GM12878 (cell line): Measurements from ENCODE around the gene FOXL1. TPM values are rescaled to one million over a fixed set of nuclear protein-coding genes. Genes with fewer than 3 reads are reported as not detected.

Experiments used
- ATAC-seq: fragments of 200-7000 bp; cut with Tn5 transposase; 3 replicates; pipeline ENCODE4 v1.9.1; 2020; ENCODE audit warnings: mild to moderate bottlenecking, moderate library complexity
- BruUV-seq: library from RNA; stranded (reverse); fragments of 400-500 nt; replicated peaks from 2 replicates; lab custom pipeline; 2021; lab: Mats Ljungman, UMichigan
- CTCF ChIA-PET: fragments of 300-600 bp; sonication (Branson Sonifier 250); formaldehyde crosslinking; extraction: SDS; loops from one replicate; lab custom pipeline; 2021; ENCODE audit warnings: inconsistent platforms; lab: Yijun Ruan, JAX
- POLR2A ChIA-PET: fragments of 350-600 bp; formaldehyde crosslinking; extraction: SDS; loops from one replicate; lab custom pipeline; 2021; ENCODE audit warnings: inconsistent platforms; lab: Charles Lee
- RAD21 ChIA-PET: fragments of 300-600 bp; sonication (Branson Sonifier 250); formaldehyde crosslinking; loops from one replicate; lab custom pipeline; 2023; ENCODE audit warnings: antibody characterized with exemption; ENCODE audit not compliant: unreplicated experiment; lab: Charles Lee
- SMC1A ChIA-PET: fragments of 300-600 bp; sonication (Branson Sonifier 250); formaldehyde crosslinking; loops from one replicate; lab custom pipeline; 2023; ENCODE audit not compliant: unreplicated experiment, uncharacterized antibody; lab: Charles Lee
- DNase-seq: peaks from one replicate; pipeline ENCODE4 v3.0.0-alpha.2; 2011; ENCODE audit warnings: low read depth, low spot score
- FAIRE-seq: peaks from 3 replicates; lab custom pipeline; 2011; peaks lifted over from hg19 to GRCh38; lab: Jason Lieb, UNC
- H2AFZ ChIP-seq: 2 replicates; pipeline ENCODE4 v1.6.0; 2011; ENCODE audit warnings: low read depth, low read length, control low read depth; ENCODE audit not compliant: control insufficient read depth
- H3K27ac ChIP-seq: 2 replicates; pipeline ENCODE4 v1.5.1; 2011; ENCODE audit warnings: control low read depth; ENCODE audit not compliant: control insufficient read depth, insufficient read depth
- H3K27me3 ChIP-seq, 2 experiments: replicated peaks in 1 of 2; 2 replicates each; pipeline versions ENCODE4 v1.6.0 to v1.6.1; 2011; ENCODE audit warnings: low read length in 1 of 2; ENCODE audit not compliant: control insufficient read depth in 2 of 2, insufficient read depth in 2 of 2
- H3K36me3 ChIP-seq, 2 experiments: 2 replicates each; pipeline ENCODE4 v1.5.1; 2011; ENCODE audit warnings: low read length in 1 of 2; ENCODE audit not compliant: control insufficient read depth in 2 of 2, insufficient read depth in 2 of 2
- H3K4me1 ChIP-seq: 2 replicates; pipeline ENCODE4 v1.6.1; 2011; ENCODE audit warnings: mild to moderate bottlenecking, low read length, moderate library complexity, mixed read lengths; ENCODE audit not compliant: control insufficient read depth, insufficient read depth
- H3K4me2 ChIP-seq: 2 replicates; pipeline ENCODE4 v1.6.0; 2011; ENCODE audit warnings: control low read depth; ENCODE audit not compliant: control insufficient read depth, insufficient read depth
- H3K4me3 ChIP-seq: fragments of 200-600 bp; sonication (generic); 2 replicates; pipeline ENCODE4 v1.5.1; 2016
- H3K79me2 ChIP-seq: 2 replicates; pipeline ENCODE4 v1.6.0; 2011; ENCODE audit warnings: low read length; ENCODE audit not compliant: control insufficient read depth, insufficient read depth
- H3K9ac ChIP-seq: 2 replicates; pipeline ENCODE4 v1.8.0; 2011; ENCODE audit warnings: low read length, control low read depth, mixed read lengths; ENCODE audit not compliant: control insufficient read depth, insufficient read depth
- H3K9me3 ChIP-seq: replicated peaks from 3 replicates; pipeline ENCODE4 v1.5.1; 2011; ENCODE audit warnings: mild to moderate bottlenecking, low read length; ENCODE audit not compliant: control insufficient read depth, insufficient read depth
- H4K20me1 ChIP-seq: 2 replicates; pipeline ENCODE4 v1.6.0; 2011; ENCODE audit not compliant: control insufficient read depth, insufficient read depth
- IKZF1 ChIP-seq: fragments of 450-650 bp; conservative IDR thresholded peaks from 2 replicates; pipeline ENCODE4 v1.6.1; 2017; ENCODE audit warnings: antibody characterized with exemption, mild to moderate bottlenecking
- IRF4 ChIP-seq: IDR thresholded peaks from 2 replicates; pipeline ENCODE4 v1.6.1; 2011; ENCODE audit warnings: low read depth, low read length
- MEF2B ChIP-seq: fragments of 450-650 bp; IDR thresholded peaks from 2 replicates; pipeline ENCODE4 v1.6.1; 2018; ENCODE audit warnings: mild to moderate bottlenecking, moderate library complexity; ENCODE audit not compliant: partially characterized antibody, poor library complexity, severe bottlenecking
- NFXL1 ChIP-seq: fragments of 450-650 bp; IDR thresholded peaks from 2 replicates; pipeline ENCODE4 v1.6.1; 2017; ENCODE audit warnings: antibody characterized with exemption, mild to moderate bottlenecking, borderline replicate concordance
- NR2C1 ChIP-seq: fragments of 450-650 bp; IDR thresholded peaks from 2 replicates; pipeline ENCODE4 v1.6.1; 2017; ENCODE audit warnings: antibody characterized with exemption, mild to moderate bottlenecking, moderate library complexity
- NR2C2 ChIP-seq: IDR thresholded peaks from 2 replicates; pipeline ENCODE4 v1.6.1; 2011; ENCODE audit warnings: borderline replicate concordance, low read depth; ENCODE audit not compliant: control insufficient read depth, insufficient read length
- NRF1 ChIP-seq: conservative IDR thresholded peaks from 2 replicates; pipeline ENCODE4 v1.6.1; 2011; ENCODE audit warnings: mild to moderate bottlenecking, low read depth, low read length, improper control_type of control experiment
- POLR2A ChIP-seq: IDR thresholded peaks from 2 replicates; pipeline ENCODE4 v1.6.1; 2011; ENCODE audit warnings: low read depth, mild to moderate bottlenecking, low read length
- RCOR1 ChIP-seq: conservative IDR thresholded peaks from 2 replicates; pipeline ENCODE4 v1.6.1; 2012; ENCODE audit warnings: low read depth, low read length, improper control_type of control experiment
- SMAD1 ChIP-seq: fragments of 450-650 bp; IDR thresholded peaks from 2 replicates; pipeline ENCODE4 v1.6.1; 2018; ENCODE audit warnings: mild to moderate bottlenecking, low read depth; ENCODE audit not compliant: partially characterized antibody
- ZNF217 ChIP-seq: fragments of 450-650 bp; IDR thresholded peaks from 2 replicates; pipeline ENCODE4 v1.6.1; 2017; ENCODE audit warnings: antibody characterized with exemption, mild to moderate bottlenecking
- ZNF384 ChIP-seq: IDR thresholded peaks from 2 replicates; pipeline ENCODE4 v1.6.1; 2012; ENCODE audit warnings: low read depth, mild to moderate bottlenecking, low read length, improper control_type of control experiment, borderline replicate concordance
- WGBS: methylation state at CpG from one replicate; pipeline ENCODE4 v1.1.6; 2016; ENCODE audit warnings: low lambda C conversion rate; ENCODE audit not compliant: insufficient replicate concordance, insufficient coverage; ENCODE audit errors: missing lambda C conversion rate; 5-methylcytosine and 5-hydroxymethylcytosine counted together
- in situ Hi-C: fragments of 300-500 bp; cut with MboI; formaldehyde crosslinking; loops from 9 replicates; pipeline ENCODE4 v1.14.3; 2018; ENCODE audit warnings: mixed read lengths
- intact Hi-C: fragments of 100-400 bp; cut with micrococcal nuclease; formaldehyde crosslinking; loops from one replicate; pipeline ENCODE4 v1.14.2; 2022; ENCODE audit not compliant: unreplicated experiment
- polyA plus RNA-seq, 11 experiments: library from polyadenylated mRNA; depleted of rRNA in 4 of 11; unstranded in 6 of 11; stranded (reverse) in 5 of 11; fragments of >200 nt; fragmentation: Nextera tagmentation in 4 of 11; fragmentation: Illumina TruSeq in 1 of 11; extraction: Ambion mirVana in 4 of 11; extraction: Trizol in 1 of 11; gene quantifications; 1 replicate in 1 of 11; 2 replicates in 10 of 11; pipeline versions ENCODE4 v1.2.1 to v1.2.3, GENCODE V29; 2011 to 2016; ENCODE audit warnings: inconsistent platforms in 2 of 11, missing spikeins in 2 of 11, low read depth in 1 of 11
- total RNA-seq, 4 experiments: library from RNA; depleted of rRNA in 3 of 4; stranded (reverse); fragments of >200 nt in 3 of 4; fragmentation: Illumina TruSeq in 1 of 4; extraction: Trizol in 1 of 4; gene quantifications; 2 replicates each; pipeline versions ENCODE4 v1.2.1 to v1.2.3, GENCODE V29; 2013 to 2021
- TF ChIP-seq, protein P1 (sequence below): IDR thresholded peaks from 2 replicates; pipeline ENCODE4 v1.6.1; 2011; ENCODE audit warnings: low read depth, mild to moderate bottlenecking, low read length, moderate library complexity, borderline replicate concordance; ENCODE audit errors: extremely low read depth
- TF ChIP-seq, protein P2 (sequence below): fragments of 450-650 bp; IDR thresholded peaks from 2 replicates; pipeline ENCODE4 v1.6.1; 2017; ENCODE audit warnings: mild to moderate bottlenecking, moderate library complexity
- TF ChIP-seq, protein P3 (sequence below): IDR thresholded peaks from 2 replicates; pipeline ENCODE4 v1.6.1; 2012; ENCODE audit warnings: low read depth, low read length, improper control_type of control experiment
- TF ChIP-seq, protein P4 (sequence below): IDR thresholded peaks from 2 replicates; pipeline ENCODE4 v1.6.1; 2011; ENCODE audit warnings: low read depth, low read length, improper control_type of control experiment, borderline replicate concordance

Gene FOXL1
- total and polyA plus RNA-seq, 10 of the 15 experiments (the other 5 are each of a cell fraction or from before 2014, with no cell fraction given), result 0.05 TPM; not detected in 9

DNA sequence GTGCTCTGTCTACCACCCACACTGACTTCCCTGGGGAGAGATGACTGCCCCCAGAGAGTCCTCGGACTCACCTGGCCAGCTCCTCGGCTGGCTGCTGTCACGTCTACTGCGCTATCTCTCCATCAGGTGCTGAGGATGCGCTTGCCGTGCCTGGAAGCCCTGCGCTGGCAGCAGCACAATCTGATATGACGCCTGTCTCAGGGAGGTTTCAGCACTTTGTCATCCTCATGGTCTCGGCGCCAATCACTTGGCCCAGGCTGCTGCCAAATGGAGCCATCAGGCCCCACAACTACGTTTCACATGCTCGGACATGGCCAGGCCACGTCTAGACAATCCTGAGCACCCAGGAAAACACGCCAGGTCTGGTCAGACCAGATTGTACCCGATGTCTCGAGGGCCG, 46.7 kb downstream of the FOXL1 start:
- SMC1A ChIA-PET, result no interaction called here
- ATAC-seq (no peak), DNase-seq (no peak), FAIRE-seq (no peak)
- H3K79me2 ChIP-seq, result no peaks in the 10 kb centered on the region
- 48% methylated on average over 17 of the region's 17 CpGs for WGBS
- no peaks in the 10 kb centered on the region; the same call in 1 of the 2 replicates for H4K20me1 ChIP-seq
- CTCF ChIA-PET, result interaction anchor here (1.4 kb wide), 1 partner anchor 61 kb away, joined by 5 read pairs; no protein-coding TSS in a partner anchor
- H2AFZ ChIP-seq, result no peak overlapping the region
- in situ Hi-C loops (no loop called here), intact Hi-C loops (no loop called here)
- POLR2A ChIA-PET, result no interaction called here
- BruUV-seq, result no TSS peak
- H3K4me1 ChIP-seq, result no peaks in the 10 kb centered on the region
- RAD21 ChIA-PET, result no interaction called here
- no peaks in the 10 kb centered on the region for H3K36me3 ChIP-seq
- no peak overlapping the region for H3K4me3 ChIP-seq
- H3K4me2 ChIP-seq, result no peak overlapping the region
- no peaks in the 10 kb centered on the region for H3K27me3 ChIP-seq
- no peak overlapping the region for H3K27ac ChIP-seq
- no peaks in the 10 kb centered on the region for H3K9me3 ChIP-seq
- H3K9ac ChIP-seq, result no peak overlapping the region
- TF ChIP-seq IRF4 (no peak), NR2C1 (no peak), POLR2A (no peak), MEF2B (no peak), NRF1 (no peak), NR2C2 (no peak), IKZF1 (no peak), NFXL1 (no peak), ZNF217 (no peak), ZNF384 (no peak), RCOR1 (no peak), SMAD1 (no peak)
- TF ChIP-seq, protein P1, sequence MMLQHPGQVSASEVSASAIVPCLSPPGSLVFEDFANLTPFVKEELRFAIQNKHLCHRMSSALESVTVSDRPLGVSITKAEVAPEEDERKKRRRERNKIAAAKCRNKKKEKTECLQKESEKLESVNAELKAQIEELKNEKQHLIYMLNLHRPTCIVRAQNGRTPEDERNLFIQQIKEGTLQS, result no peak
- TF ChIP-seq, protein P2, sequence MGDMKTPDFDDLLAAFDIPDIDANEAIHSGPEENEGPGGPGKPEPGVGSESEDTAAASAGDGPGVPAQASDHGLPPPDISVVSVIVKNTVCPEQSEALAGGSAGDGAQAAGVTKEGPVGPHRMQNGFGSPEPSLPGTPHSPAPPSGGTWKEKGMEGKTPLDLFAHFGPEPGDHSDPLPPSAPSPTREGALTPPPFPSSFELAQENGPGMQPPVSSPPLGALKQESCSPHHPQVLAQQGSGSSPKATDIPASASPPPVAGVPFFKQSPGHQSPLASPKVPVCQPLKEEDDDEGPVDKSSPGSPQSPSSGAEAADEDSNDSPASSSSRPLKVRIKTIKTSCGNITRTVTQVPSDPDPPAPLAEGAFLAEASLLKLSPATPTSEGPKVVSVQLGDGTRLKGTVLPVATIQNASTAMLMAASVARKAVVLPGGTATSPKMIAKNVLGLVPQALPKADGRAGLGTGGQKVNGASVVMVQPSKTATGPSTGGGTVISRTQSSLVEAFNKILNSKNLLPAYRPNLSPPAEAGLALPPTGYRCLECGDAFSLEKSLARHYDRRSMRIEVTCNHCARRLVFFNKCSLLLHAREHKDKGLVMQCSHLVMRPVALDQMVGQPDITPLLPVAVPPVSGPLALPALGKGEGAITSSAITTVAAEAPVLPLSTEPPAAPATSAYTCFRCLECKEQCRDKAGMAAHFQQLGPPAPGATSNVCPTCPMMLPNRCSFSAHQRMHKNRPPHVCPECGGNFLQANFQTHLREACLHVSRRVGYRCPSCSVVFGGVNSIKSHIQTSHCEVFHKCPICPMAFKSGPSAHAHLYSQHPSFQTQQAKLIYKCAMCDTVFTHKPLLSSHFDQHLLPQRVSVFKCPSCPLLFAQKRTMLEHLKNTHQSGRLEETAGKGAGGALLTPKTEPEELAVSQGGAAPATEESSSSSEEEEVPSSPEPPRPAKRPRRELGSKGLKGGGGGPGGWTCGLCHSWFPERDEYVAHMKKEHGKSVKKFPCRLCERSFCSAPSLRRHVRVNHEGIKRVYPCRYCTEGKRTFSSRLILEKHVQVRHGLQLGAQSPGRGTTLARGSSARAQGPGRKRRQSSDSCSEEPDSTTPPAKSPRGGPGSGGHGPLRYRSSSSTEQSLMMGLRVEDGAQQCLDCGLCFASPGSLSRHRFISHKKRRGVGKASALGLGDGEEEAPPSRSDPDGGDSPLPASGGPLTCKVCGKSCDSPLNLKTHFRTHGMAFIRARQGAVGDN, result no peak
- TF ChIP-seq, protein P3, sequence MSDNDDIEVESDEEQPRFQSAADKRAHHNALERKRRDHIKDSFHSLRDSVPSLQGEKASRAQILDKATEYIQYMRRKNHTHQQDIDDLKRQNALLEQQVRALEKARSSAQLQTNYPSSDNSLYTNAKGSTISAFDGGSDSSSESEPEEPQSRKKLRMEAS, result no peak
- TF ChIP-seq, protein P4, sequence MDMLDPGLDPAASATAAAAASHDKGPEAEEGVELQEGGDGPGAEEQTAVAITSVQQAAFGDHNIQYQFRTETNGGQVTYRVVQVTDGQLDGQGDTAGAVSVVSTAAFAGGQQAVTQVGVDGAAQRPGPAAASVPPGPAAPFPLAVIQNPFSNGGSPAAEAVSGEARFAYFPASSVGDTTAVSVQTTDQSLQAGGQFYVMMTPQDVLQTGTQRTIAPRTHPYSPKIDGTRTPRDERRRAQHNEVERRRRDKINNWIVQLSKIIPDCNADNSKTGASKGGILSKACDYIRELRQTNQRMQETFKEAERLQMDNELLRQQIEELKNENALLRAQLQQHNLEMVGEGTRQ, result no peak
